Kidney capillary endothelial cell (primary cell): ENCODE measurements around the gene SPO11.

ENCODE experiments used
- DNase-seq: peaks from one replicate; pipeline ENCODE4 v3.0.0-alpha.2; 2018; ENCODE audit warnings: low spot score

Gene SPO11

GRCh38 chr20:57375652-57376230, 46.1 kb downstream of the SPO11 start:
- no peak for DNase-seq

GRCh38 chr20:57377350-57377749, 47.7 kb downstream of the SPO11 start:
- no peak for DNase-seq

GRCh38 chr20:57378107-57378506, 48.5 kb downstream of the SPO11 start:
- DNase-seq: no peak

- DNase-seq: no peak
Measured at GRCh38 chr20:57378646-57379262, 49.2 kb downstream of the SPO11 start.

- no peak for DNase-seq
Measured at GRCh38 chr20:57379263-57379647, 49.7 kb downstream of the SPO11 start.

- no peak for DNase-seq
Measured at GRCh38 chr20:57380081-57380750, 50.6 kb downstream of the SPO11 start.

GRCh38 chr20:57381596-57382503, 52.2 kb downstream of the SPO11 start:
- DNase-seq: peak; percentile 73

- DNase-seq: no peak
Measured at GRCh38 chr20:57382516-57382915, 52.9 kb downstream of the SPO11 start.

- no peak for DNase-seq
Measured at GRCh38 chr20:57383447-57384347, 54.1 kb downstream of the SPO11 start.

- no peak for DNase-seq
Measured at GRCh38 chr20:57384486-57384885, 54.9 kb downstream of the SPO11 start.

GRCh38 chr20:57384953-57385761, 55.6 kb downstream of the SPO11 start:
- peak; percentile 26 for DNase-seq

- no peak for DNase-seq
Measured at GRCh38 chr20:57385940-57386339, 56.3 kb downstream of the SPO11 start.

GRCh38 chr20:57386762-57387161, 57.2 kb downstream of the SPO11 start:
- no peak for DNase-seq

GRCh38 chr20:57387463-57387862, 57.9 kb downstream of the SPO11 start:
- DNase-seq: no peak

- DNase-seq: no peak
Measured at GRCh38 chr20:57387945-57388371, 58.4 kb downstream of the SPO11 start.

- DNase-seq: peak; percentile 26
Measured at GRCh38 chr20:57388953-57389694, 59.5 kb downstream of the SPO11 start.

GRCh38 chr20:57389695-57390603, 60.3 kb downstream of the SPO11 start:
- no peak for DNase-seq

GRCh38 chr20:57390604-57391438, 61.2 kb downstream of the SPO11 start, which contains the start of gene RBM38:
TSS of gene RBM38 (plus strand) at chr20:57391396. CDS start at chr20:57391582, 186 bp downstream.
- peak; percentile 43 for DNase-seq
